Retinal pigment epithelial cell (primary cell): ENCODE data around the gene BFSP1.

Experiments
- DNase-seq: peaks from one replicate; pipeline ENCODE4 v3.0.0-alpha.2; 2010; ENCODE audit warnings: low read depth
- H3K4me3 ChIP-seq: 2 replicates; pipeline ENCODE4 v1.5.1; 2011; ENCODE audit warnings: mild to moderate bottlenecking, low read length, control low read depth, moderate library complexity
- CTCF ChIP-seq: conservative IDR thresholded peaks from 2 replicates; pipeline ENCODE4 v1.5.1; 2011; ENCODE audit warnings: low read depth, low read length, control low read depth, inconsistent platforms

Gene BFSP1

GRCh38 chr20:17504898-17505635 is 26.1 kb downstream of the BFSP1 start:
- H3K4me3 ChIP-seq = peak overlapping the region; percentile 50
- DNase-seq = no peak
- TF ChIP-seq CTCF = peak; percentile 54

- DNase-seq = no peak
- no peak for TF ChIP-seq CTCF
- no peak overlapping the region for H3K4me3 ChIP-seq
Measured at GRCh38 chr20:17504066-17504897, 26.9 kb downstream of the BFSP1 start.

- no peak for TF ChIP-seq CTCF
- DNase-seq = no peak
- no peak overlapping the region for H3K4me3 ChIP-seq
Measured at GRCh38 chr20:17503301-17504065, 27.7 kb downstream of the BFSP1 start.

- no peak for TF ChIP-seq CTCF
- H3K4me3 ChIP-seq = no peak overlapping the region
- DNase-seq = no peak
Measured at GRCh38 chr20:17502105-17502504, 29.1 kb downstream of the BFSP1 start.

- no peak for TF ChIP-seq CTCF
- no peak overlapping the region for H3K4me3 ChIP-seq
- no peak for DNase-seq
Measured at GRCh38 chr20:17501701-17502100, 29.5 kb downstream of the BFSP1 start.

GRCh38 chr20:17500826-17501225 is 30.4 kb downstream of the BFSP1 start:
- H3K4me3 ChIP-seq = no peak overlapping the region
- no peak for TF ChIP-seq CTCF
- no peak for DNase-seq
